GM12878 (cell line): ENCODE data around the gene CHST14.

Experiments
- CREB1 ChIP-seq: IDR thresholded peaks from 2 replicates; pipeline ENCODE4 v1.6.1; 2012; ENCODE audit warnings: low read depth, mild to moderate bottlenecking, inconsistent platforms
- ESRRA ChIP-seq: IDR thresholded peaks from 2 replicates; pipeline ENCODE4 v1.6.1; 2012; ENCODE audit warnings: mild to moderate bottlenecking, low read length, improper control_type of control experiment
- FOS ChIP-seq: IDR thresholded peaks from 3 replicates; pipeline ENCODE4 v1.6.1; 2011; ENCODE audit warnings: borderline replicate concordance; ENCODE audit not compliant: insufficient read length; ENCODE audit errors: extremely low read depth
- JUND ChIP-seq: IDR thresholded peaks from 2 replicates; pipeline ENCODE4 v1.6.1; 2012; ENCODE audit warnings: low read depth, mild to moderate bottlenecking, low read length, improper control_type of control experiment, moderate library complexity
- POLR2AphosphoS2 ChIP-seq: IDR thresholded peaks from 2 replicates; pipeline ENCODE4 v1.6.1; 2011; ENCODE audit warnings: low read depth, mild to moderate bottlenecking, low read length, improper control_type of control experiment, moderate library complexity
- POLR2AphosphoS5 ChIP-seq: IDR thresholded peaks from 2 replicates; pipeline ENCODE4 v1.6.1; 2011; ENCODE audit warnings: mild to moderate bottlenecking, low read length, inconsistent platforms
- RBBP5 ChIP-seq: fragments of 200-600 bp; sonication (generic); conservative IDR thresholded peaks from 2 replicates; pipeline ENCODE4 v1.6.1; 2016
- TAF1 ChIP-seq: IDR thresholded peaks from 2 replicates; pipeline ENCODE4 v1.6.1; 2011; ENCODE audit warnings: mild to moderate bottlenecking, low read depth, low read length, borderline replicate concordance
- ZNF384 ChIP-seq: IDR thresholded peaks from 2 replicates; pipeline ENCODE4 v1.6.1; 2012; ENCODE audit warnings: low read depth, mild to moderate bottlenecking, low read length, improper control_type of control experiment, borderline replicate concordance
- TF ChIP-seq, protein P1 (sequence below), 3 experiments: IDR thresholded peaks in 2 of 3; conservative IDR thresholded peaks in 1 of 3; 2 replicates each; pipeline ENCODE4 v1.5.1; 2011; ENCODE audit warnings: low read depth in 3 of 3, low read length in 3 of 3, mild to moderate bottlenecking in 3 of 3, control low read depth in 2 of 3, moderate library complexity in 2 of 3, inconsistent platforms in 1 of 3, mixed read lengths in 1 of 3; ENCODE audit not compliant: control insufficient read depth in 2 of 3, insufficient read depth in 1 of 3; ENCODE audit errors: extremely low read depth in 1 of 3
- TF ChIP-seq, protein P2 (sequence below): IDR thresholded peaks from 2 replicates; pipeline ENCODE4 v1.6.1; 2011; ENCODE audit warnings: low read depth, low read length, improper control_type of control experiment, borderline replicate concordance
- TF ChIP-seq, protein P3 (sequence below): IDR thresholded peaks from 2 replicates; pipeline ENCODE4 v1.6.1; 2011; ENCODE audit warnings: mild to moderate bottlenecking, low read depth, low read length, moderate library complexity; ENCODE audit not compliant: insufficient replicate concordance
- TF ChIP-seq, protein P4 (sequence below): IDR thresholded peaks from 2 replicates; pipeline ENCODE4 v1.6.1; 2012; ENCODE audit warnings: low read depth, low read length, improper control_type of control experiment

DNA sequence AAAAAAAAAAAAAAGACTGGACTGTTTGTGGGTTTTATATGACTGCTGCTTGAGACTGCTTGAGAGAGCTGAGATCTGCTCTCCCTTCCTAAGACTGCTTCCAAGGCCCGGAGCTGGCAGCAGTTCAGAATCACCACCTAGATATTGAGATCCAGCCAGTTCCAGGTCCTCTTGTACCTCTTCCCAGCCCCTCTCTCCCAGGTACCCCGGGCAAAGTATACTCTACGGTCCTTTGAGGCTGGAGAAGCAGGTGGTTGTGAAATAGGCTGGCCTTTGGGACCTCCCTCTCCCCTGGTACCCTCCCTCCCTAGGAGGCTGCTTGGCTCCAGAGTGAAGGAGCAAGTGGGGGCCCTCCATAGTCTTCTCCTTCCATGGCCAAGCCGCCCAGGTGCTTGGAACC, 42.6 kb upstream of the CHST14 start:
- TF ChIP-seq ESRRA (no peak), FOS (no peak), JUND (no peak), TAF1 (no peak), POLR2AphosphoS5 (no peak), CREB1 (no peak), RBBP5 (no peak), POLR2AphosphoS2 (no peak), ZNF384 (no peak)
- TF ChIP-seq, protein P1, sequence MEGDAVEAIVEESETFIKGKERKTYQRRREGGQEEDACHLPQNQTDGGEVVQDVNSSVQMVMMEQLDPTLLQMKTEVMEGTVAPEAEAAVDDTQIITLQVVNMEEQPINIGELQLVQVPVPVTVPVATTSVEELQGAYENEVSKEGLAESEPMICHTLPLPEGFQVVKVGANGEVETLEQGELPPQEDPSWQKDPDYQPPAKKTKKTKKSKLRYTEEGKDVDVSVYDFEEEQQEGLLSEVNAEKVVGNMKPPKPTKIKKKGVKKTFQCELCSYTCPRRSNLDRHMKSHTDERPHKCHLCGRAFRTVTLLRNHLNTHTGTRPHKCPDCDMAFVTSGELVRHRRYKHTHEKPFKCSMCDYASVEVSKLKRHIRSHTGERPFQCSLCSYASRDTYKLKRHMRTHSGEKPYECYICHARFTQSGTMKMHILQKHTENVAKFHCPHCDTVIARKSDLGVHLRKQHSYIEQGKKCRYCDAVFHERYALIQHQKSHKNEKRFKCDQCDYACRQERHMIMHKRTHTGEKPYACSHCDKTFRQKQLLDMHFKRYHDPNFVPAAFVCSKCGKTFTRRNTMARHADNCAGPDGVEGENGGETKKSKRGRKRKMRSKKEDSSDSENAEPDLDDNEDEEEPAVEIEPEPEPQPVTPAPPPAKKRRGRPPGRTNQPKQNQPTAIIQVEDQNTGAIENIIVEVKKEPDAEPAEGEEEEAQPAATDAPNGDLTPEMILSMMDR (IDR thresholded peaks at IDR 0.05 in 2 of 3, conservative IDR thresholded peaks at IDR 0.05 in 1 of 3; ENCODE audit: control insufficient read depth in 2 of 3, extremely low read depth in 1 of 3, insufficient read depth in 1 of 3, low read depth in 3 of 3, low read length in 3 of 3) = no peak
- TF ChIP-seq, protein P2, sequence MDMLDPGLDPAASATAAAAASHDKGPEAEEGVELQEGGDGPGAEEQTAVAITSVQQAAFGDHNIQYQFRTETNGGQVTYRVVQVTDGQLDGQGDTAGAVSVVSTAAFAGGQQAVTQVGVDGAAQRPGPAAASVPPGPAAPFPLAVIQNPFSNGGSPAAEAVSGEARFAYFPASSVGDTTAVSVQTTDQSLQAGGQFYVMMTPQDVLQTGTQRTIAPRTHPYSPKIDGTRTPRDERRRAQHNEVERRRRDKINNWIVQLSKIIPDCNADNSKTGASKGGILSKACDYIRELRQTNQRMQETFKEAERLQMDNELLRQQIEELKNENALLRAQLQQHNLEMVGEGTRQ = no peak
- TF ChIP-seq, protein P3, sequence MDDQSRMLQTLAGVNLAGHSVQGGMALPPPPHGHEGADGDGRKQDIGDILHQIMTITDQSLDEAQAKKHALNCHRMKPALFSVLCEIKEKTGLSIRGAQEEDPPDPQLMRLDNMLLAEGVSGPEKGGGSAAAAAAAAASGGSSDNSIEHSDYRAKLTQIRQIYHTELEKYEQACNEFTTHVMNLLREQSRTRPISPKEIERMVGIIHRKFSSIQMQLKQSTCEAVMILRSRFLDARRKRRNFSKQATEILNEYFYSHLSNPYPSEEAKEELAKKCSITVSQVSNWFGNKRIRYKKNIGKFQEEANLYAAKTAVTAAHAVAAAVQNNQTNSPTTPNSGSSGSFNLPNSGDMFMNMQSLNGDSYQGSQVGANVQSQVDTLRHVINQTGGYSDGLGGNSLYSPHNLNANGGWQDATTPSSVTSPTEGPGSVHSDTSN = no peak
- TF ChIP-seq, protein P4, sequence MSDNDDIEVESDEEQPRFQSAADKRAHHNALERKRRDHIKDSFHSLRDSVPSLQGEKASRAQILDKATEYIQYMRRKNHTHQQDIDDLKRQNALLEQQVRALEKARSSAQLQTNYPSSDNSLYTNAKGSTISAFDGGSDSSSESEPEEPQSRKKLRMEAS = no peak
